ENCODE results near the gene CELSR1.

Gene CELSR1

GRCh38 chr22:46447906-46448305 lies 89.5 kb downstream of the CELSR1 start:
- no peak overlapping the region for H3K27ac ChIP-seq
- no peak for TF ChIP-seq CTCF (IDR thresholded peaks at IDR 0.05)
- no peak for TF ChIP-seq ZFX (IDR thresholded peaks at IDR 0.05; ENCODE audit: borderline replicate concordance)

- TF ChIP-seq ZFX (IDR thresholded peaks at IDR 0.05; ENCODE audit: borderline replicate concordance), result no peak
- no peak for TF ChIP-seq CTCF (IDR thresholded peaks at IDR 0.05)
- no peak overlapping the region for H3K27ac ChIP-seq
Observed at GRCh38 chr22:46446799-46447198, 90.6 kb downstream of the CELSR1 start.

GRCh38 chr22:46445771-46446420 lies 91.5 kb downstream of the CELSR1 start:
- no peak for TF ChIP-seq CTCF (IDR thresholded peaks at IDR 0.05)
- no peak for TF ChIP-seq ZFX (IDR thresholded peaks at IDR 0.05; ENCODE audit: borderline replicate concordance)
- H3K27ac ChIP-seq, result no peak overlapping the region

- H3K27ac ChIP-seq, result no peak overlapping the region
- TF ChIP-seq CTCF (IDR thresholded peaks at IDR 0.05) (no peak), ZFX (IDR thresholded peaks at IDR 0.05; ENCODE audit: borderline replicate concordance) (no peak)
Observed at GRCh38 chr22:46444390-46444854, 93.0 kb downstream of the CELSR1 start.

- TF ChIP-seq ZFX (IDR thresholded peaks at IDR 0.05; ENCODE audit: borderline replicate concordance) (no peak), CTCF (IDR thresholded peaks at IDR 0.05) (no peak)
- peak overlapping the region; percentile 7; the same call in 1 of the 2 replicates for H3K27ac ChIP-seq
Observed at GRCh38 chr22:46443850-46444389, 93.5 kb downstream of the CELSR1 start.

GRCh38 chr22:46442217-46442853 lies 95.1 kb downstream of the CELSR1 start:
- TF ChIP-seq ZFX (IDR thresholded peaks at IDR 0.05; ENCODE audit: borderline replicate concordance) (no peak), CTCF (IDR thresholded peaks at IDR 0.05) (no peak)
- no peak overlapping the region for H3K27ac ChIP-seq

All from 22Rv1 (cell line).